Measurements from ENCODE around the gene SSRP1.

Gene SSRP1

GRCh38 chr11:57313071-57313787 is 22.5 kb downstream of the SSRP1 start:
- no peak for FAIRE-seq

- no peak for FAIRE-seq
These were observed 23.1 kb downstream of the SSRP1 start for GRCh38 chr11:57312511-57313021.

- FAIRE-seq, result no peak
These were observed 24.4 kb downstream of the SSRP1 start for GRCh38 chr11:57311109-57311936.

- no peak for FAIRE-seq
These were observed 25.0 kb downstream of the SSRP1 start for GRCh38 chr11:57310630-57311086.

GRCh38 chr11:57310091-57310490 is 25.6 kb downstream of the SSRP1 start:
- no peak for FAIRE-seq

- no peak for FAIRE-seq
These were observed 26.3 kb downstream of the SSRP1 start for GRCh38 chr11:57309106-57310059.

GRCh38 chr11:57308426-57309060 is 27.1 kb downstream of the SSRP1 start:
- FAIRE-seq, result no peak

- no peak for FAIRE-seq
These were observed 27.9 kb downstream of the SSRP1 start for GRCh38 chr11:57307666-57308270.

- FAIRE-seq, result no peak
These were observed 28.6 kb downstream of the SSRP1 start for GRCh38 chr11:57306940-57307565.

GRCh38 chr11:57306161-57306876 is 29.4 kb downstream of the SSRP1 start:
- FAIRE-seq, result no peak

GRCh38 chr11:57305523-57305922 is 30.2 kb downstream of the SSRP1 start:
- no peak for FAIRE-seq

GRCh38 chr11:57303990-57304579 is 31.6 kb downstream of the SSRP1 start:
- no peak for FAIRE-seq

- FAIRE-seq, result no peak
These were observed 32.3 kb downstream of the SSRP1 start for GRCh38 chr11:57303280-57303989.

GRCh38 chr11:57302489-57302888 is 33.2 kb downstream of the SSRP1 start:
- FAIRE-seq, result no peak

GRCh38 chr11:57301711-57302423 is 33.8 kb downstream of the SSRP1 start:
- no peak for FAIRE-seq

- FAIRE-seq, result no peak
These were observed 34.9 kb downstream of the SSRP1 start for GRCh38 chr11:57300785-57301184.

- no peak for FAIRE-seq
These were observed 36.4 kb downstream of the SSRP1 start for GRCh38 chr11:57299150-57299737.

GRCh38 chr11:57297221-57297620 is 38.5 kb downstream of the SSRP1 start:
- no peak for FAIRE-seq

All from TTC549 (cell line).